Activated CD8-positive, alpha-beta memory T cell treated with anti-CD3 and anti-CD28 coated beads for 48 hours (primary cell): ENCODE results near the gene PPP6R1.

ENCODE experiments used
- DNase-seq, 3 experiments: peaks; one replicate each; pipeline ENCODE4 v3.0.0-alpha.2; 2020; ENCODE audit warnings: low read depth in 2 of 3, low spot score in 2 of 3

Gene PPP6R1

DNA sequence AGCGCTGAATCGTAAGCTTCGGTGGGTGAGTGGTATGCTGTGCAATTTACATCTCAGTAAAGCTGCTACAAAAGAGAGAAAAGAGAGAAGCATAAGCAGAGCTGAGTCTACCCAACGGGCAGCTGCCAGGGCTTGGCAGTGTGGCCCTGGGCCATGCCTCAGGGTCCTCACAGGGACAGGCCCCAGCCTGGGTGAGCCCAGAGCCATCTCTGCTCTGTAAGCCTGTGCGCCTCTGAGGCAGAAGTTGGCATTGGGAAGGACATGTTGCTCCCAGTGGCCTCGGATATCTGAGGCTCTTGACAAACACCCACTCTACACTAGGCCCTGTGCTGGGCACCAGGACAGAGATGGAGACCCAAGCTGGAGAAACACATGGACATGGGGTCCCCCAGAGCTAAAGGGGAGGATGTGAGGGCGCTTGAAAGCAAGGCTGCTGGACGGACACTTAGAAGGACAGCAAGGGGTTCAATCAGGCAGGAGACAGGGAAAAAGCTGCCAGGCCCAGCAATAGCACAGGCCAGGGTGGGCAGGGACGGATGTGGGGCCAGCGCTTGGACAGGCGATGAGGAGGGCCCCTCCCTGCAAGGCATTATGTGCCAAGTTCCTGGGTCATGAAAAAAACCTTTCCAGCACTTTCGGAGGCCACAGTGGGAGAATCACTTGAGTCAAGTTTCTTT, 14.7 kb downstream of the PPP6R1 start:
- no peak for DNase-seq

DNA sequence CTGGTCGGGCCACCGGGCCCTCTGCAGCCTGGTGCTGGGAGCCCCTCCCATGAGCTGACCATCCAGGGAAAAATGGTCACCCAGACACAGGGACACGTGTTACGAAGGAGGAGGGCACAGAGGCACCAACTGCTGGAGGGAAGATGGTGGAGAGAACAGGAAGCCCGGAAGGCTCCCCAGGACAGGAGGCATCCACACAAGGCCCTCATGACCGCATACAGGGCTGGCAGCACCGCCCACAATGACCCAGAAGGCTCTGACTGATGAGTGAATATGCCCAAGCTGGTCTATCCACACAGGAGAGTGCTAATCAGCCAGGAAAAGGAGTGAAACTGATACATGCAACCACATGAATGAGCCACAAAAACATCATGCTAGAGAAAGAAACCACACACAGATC, 16.3 kb downstream of the PPP6R1 start:
- no peak for DNase-seq

DNA sequence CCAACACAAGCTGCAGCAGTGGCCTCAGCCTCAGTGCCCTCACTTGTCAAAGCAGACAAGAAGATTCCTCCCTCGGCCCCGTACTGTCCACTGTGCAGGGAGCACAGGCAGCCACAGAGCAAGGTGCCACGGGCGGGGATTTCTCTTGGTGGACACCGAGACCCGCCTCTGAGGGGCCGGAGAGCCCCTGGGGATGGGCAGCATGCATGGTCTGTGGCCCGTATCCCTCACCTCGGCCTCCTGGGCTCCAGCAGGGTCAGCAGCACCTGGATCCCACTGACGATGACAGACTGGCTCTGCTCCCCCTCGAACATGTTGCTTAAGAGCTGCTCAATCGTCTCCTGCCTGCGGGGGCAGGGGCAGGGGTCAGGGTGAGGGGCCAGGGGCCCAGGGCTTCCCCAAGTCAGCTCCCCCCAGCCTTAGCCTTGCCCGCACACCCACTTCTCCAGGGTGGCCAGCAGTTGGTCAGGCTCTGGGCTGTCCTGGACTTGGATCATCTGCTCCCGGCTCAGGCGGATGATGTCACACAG, 16.8 kb downstream of the PPP6R1 start:
- DNase-seq = no peak

DNA sequence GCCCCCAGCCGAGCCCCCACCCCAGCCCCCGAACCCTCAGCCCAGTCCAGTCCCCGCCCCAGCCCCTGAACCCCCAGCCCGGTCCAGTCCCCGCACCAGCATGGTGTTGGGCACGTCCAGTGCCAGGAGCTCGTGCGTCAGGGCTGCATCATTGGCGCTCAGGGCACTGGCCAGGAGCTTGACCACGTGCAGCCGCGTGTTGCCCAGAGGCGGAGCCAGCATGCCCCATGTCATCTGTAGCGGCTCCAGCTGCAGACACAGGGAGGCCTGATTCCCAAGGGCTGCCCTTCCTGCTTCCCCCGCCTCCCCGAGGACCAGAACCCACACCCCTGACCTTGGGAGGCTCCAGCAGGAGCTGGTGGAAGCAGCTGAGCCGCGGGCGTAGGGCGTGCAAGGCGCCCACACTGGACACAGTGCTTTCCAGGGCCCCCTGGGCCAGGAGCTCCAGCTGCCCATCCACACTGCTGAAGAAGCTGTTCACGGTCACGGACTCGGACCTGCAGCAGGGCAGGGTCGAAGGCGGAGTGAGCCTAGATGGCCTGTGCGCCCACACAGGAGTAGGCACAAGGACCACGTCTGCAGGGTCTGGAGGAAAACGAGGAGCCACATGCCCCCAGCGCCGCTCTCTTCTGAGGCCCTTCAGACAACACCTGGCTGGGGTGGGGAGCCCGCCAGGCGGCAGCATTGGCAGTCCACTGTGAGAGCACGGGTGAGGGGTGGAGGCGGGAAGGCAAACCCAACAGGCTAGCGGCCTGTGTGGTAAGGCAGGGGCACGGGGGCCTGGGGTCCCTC, 17.5 kb downstream of the PPP6R1 start:
- DNase-seq = no peak

DNA sequence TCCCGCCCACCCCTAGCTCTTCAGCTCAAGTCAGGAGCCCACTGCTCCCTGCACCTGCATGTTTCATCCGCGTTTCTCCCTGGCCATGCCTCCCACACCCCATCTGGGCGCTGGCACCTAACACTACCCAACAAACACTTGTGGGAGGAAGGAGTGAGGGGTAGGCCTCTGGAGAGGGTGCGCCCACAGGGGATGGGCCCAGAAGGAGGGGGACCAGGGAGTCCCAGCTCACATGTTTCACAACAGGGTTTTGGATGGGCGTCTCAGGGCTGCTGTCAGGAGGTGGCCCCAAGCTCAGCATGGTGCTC, 18.1 kb downstream of the PPP6R1 start:
- DNase-seq = no peak

DNA sequence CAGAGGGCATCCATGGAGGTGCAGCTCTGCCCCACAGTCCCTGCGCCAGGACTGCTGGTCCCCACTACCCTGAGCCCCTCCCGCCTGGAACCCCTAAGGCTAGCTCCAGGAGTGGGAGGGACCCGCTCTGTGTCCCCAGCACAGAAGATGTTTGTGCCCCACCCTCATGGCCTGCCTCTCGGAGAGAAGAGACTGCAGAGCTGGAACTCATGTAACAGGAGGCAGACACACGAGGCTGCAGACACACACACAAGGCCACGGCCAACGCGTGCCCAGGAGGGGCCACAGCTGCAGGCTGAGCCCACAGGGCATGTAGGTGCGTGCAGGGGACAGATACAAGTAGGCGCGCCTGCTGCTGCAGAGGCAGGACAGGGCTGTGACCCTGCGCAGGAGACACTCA, 19.8 kb downstream of the PPP6R1 start:
- DNase-seq = no peak

DNA sequence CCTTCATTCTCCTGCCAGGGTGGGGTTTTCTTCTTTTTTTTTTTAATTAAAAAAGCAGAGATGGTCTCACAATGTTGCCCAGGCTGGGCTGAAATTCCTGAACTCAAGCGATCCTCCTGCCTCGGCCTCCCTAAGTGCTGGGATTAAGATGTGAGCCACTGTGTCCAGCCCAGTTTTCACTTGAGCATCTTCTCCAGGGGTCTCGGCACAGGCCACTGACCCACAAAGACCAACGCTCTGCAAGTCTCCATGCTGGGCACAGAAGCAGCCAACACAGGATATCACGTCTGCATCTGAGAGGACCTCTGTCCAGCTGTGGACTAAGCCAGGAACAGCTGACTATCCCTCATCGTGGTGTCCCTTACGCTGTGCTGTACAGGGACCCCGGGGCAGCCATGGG, 20.8 kb downstream of the PPP6R1 start:
- DNase-seq = no peak

DNA sequence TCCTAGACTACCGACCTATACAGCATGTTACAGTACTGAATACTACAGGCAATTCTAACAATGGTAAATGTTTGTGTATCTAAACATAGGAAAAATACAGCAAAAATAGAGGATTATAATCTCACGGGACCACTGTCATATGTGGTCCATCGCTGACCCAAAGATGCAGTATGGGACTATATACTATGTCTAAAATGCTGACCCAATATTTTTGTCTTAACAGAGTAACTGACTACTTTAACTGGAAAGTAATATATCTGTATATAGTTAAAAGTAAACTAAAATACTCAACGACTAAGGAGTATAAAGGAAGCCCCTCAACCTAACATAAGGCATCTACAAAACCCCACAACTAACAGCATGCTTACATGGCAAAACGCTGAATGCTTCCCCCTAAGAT, 25.8 kb downstream of the PPP6R1 start:
- no peak for DNase-seq

DNA sequence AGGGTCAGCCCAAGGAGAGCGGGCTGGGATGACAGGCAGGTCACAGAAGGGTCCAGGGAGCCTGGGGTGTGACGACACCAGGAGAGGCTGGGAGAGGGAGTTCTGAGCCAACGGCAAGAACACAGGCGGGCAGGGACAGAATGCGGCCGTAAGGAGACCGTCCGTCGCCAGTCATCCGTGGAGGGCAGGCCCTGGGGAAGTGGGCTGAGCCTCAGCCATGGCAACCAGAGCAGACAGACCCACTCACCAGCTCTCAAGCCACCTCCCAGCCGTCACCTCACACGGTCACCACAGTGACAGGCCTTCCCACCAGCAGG, 26.6 kb downstream of the PPP6R1 start:
- no peak for DNase-seq

DNA sequence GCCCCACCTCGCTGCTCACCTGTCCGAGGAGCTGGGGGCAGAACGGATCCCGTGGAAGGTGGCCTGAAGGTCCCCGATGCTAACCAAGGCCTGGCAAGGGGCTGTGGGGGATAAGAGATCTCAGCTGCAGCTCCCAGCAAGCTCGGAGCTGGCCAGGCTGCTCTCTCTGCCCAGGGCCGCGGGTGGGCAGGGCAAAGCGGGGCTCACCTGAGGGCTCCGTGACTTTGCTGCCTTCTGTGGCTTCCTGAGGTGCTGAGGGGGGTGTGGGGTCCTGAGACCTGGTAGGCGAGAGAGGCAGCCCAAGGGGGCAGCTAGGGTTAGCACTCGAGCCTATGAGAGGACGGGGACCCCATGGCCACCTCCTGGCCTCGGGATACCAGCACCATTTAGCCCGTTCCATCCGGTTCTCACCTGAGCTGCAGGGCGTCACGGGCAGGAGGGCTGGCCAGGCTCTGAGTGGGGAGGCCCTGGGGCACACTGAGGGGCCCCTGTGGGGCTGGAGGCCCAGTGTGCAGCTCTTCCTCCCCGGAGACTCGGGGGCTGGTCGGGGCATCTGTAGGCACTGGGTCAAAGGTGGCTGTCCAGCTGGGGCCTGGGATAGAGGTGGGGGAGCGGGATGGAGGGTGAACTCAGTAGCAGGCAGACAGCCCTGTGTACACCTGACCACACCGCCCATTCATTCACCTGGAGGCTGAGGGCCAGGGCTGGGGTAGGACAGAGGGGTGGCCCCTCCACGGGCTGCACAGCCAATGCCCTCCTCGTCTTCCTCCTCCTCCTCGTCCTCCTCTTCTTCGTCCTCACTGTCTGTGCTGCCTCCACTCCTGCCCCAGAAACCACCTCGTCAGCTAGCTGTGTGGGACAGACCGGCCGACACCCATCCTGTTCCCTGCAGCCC, 27.2 kb downstream of the PPP6R1 start:
- DNase-seq = no peak

DNA sequence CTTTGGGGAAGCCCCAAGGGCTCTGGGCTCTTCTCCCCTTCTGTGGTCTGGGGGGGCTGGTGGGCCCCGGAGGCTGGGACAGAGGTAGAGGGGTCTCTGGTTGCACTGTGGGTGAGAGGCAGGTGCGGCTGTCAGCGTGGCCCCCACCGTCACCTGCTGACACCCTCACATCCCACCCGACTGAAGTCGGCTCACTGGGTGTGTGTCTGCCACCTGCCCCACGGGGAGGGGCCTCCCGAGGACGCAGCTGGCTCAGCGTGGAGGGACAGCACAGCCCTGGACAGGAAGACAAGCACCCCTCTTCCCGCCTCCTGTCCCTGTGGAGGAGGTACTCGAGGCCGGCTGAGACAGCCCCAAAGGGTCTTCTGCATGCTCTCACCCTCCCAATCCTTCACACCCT, 28.0 kb downstream of the PPP6R1 start:
- no peak for DNase-seq

DNA sequence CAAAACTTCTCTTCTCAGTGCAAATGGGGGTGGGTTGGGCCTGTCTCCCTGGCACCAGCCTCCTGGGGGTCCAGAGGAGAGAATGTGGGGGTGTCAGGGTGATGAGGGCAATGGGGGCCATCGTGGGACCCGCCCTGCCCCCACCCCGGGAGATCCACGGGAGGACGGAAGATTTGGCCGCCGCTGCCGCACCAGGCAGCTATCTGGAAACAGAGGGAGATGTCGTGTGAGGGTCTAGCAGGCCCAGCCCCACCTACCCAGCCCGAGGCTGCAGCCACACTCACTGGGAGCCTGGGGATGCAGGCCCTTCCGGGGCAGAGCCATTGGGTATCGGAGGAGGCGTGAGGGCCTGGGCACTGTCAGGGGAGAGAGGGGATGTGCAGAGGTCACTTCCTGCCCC, 28.5 kb downstream of the PPP6R1 start:
- DNase-seq = no peak

DNA sequence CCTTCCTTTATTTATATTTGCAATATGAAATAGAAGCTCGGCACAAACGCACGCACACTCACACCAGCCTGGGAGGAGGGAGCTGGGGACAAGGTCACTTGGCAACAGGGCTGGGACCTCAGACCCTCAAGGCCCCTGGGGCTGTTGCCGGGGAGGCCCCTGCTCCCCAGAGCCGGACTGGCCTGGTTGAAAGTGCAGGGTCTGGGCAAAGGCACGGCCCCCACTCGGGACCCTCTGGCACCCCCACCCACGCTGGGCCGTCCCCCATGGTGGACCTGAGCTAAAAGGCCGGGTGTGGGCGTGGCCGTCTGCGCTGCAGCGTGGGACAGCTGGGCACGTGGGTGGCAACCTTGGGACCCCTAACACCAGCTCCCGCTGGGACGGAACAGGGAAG, 29.0 kb downstream of the PPP6R1 start:
- DNase-seq = no peak

DNA sequence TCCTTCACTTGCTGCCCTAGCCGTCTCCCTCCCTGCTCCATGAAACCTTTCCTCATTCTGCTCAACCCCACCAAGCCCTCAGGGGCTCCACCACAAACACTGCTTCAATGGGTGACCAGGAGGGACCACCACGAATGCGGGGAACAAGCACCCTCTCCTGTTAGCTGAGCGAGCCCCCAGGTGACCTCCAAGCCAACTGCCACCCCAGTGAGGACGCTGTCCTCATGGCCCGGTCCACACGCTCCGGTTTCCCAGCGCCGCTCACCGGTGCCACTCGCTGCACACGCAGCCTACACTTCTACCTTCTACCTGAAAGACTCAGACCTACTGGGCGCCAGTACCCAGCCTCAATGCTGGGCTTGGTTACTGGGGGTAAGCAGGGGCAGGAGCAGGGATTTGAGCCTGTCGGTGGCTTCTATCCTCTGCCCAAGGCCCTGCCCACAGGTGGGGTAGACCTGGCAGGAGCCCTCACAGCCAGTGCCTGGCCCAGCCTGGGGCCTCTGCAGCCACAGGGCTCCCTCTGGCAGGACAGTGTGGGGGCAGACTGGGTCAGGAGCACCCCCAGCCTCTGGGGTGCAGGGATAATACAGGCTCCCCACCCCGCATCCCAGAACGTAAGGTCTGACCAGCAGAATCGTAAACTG, 29.6 kb downstream of the PPP6R1 start:
- no peak for DNase-seq

DNA sequence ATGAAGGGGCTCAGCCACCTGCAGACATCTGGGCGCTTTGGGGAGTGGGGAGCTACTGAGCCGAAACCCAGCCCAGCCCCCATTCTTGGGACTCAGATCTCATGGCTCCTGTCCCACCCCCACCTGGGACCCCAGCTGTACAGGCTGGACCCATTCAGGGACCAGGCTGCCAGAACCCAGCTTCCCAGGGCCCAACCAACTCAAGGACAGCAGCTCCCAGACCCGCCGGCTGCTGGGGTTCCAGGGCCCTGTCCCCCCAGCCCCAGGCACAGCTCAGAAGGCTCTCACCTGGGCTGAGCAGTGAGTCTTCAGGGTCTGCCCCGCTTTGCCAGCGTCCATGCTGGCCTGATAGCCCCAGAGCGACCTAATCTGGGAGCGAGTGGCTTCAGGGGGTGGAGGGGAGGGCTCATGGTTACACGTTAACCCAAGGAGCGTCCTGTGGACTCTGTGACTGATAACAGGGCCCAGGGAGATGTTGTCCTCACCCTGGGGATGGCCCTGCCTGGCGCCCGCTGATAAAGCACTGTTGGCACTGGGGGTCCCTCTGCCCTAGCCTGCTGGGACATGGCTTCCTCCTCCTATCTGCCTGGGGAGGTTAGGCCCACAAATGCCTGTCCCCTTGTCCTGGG, 30.3 kb downstream of the PPP6R1 start, which contains the start of gene TMEM86B:
TMEM86B (minus strand) TSS at position 361 of the 629 bp plus-strand sequence; CDS start at position 339, 22 bp downstream.
- DNase-seq = no peak

DNA sequence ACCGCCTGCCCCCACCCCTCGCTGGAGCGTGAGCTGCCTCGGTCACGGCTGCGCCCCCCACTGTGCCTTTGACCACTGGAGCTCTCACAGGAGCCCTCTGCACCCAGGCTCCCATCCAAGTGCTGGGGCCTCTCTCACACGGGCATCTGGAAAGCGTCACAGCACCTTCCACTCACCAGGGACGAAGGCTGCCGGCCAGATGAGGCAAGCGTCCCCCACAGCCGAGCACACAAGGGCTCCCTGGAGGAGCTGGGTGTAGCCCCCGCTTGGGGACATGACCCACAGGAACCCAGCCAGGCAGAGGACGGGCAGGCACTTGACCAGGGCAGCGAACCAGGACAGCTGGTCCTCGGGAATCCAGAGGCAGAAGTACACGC, 30.8 kb downstream of the PPP6R1 start:
- no peak for DNase-seq

DNA sequence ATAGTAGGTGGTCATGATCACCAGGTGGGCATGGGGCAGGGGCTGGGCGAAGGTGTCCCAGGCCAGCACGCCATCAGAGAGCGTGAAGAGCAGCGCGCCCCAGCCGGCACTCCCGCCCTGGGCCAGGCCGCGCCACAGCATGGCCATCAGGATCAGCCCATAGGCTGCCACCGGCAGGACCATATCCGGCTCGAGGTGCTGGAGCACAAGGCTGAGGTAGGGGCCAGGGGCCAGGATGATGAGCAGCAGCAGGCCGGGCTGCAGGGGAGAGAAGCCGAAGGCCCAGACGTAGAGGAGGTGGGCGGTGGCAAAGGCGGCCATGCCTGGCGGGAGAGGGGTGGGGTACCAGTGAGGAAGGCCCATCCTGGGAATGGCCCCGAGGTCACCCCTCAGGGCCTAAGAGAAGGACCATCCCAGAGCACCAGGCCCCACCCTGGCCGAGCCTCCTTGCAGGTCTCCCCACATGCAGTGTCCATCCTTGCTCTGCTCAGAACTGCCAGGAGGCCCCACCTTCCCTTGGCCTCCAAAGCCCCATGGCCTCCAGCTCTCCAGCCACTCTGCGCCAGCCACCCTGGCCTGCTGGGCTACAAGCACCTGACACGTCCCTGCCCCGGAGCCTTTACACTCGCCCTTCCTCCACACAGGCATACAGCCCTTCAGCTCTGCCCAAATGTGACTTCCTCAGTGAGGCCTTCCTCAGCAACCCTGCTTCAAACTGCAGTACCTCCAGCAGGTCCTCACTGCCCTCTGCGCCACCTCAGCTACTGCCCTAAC, 31.4 kb downstream of the PPP6R1 start:
- DNase-seq = no peak

DNA sequence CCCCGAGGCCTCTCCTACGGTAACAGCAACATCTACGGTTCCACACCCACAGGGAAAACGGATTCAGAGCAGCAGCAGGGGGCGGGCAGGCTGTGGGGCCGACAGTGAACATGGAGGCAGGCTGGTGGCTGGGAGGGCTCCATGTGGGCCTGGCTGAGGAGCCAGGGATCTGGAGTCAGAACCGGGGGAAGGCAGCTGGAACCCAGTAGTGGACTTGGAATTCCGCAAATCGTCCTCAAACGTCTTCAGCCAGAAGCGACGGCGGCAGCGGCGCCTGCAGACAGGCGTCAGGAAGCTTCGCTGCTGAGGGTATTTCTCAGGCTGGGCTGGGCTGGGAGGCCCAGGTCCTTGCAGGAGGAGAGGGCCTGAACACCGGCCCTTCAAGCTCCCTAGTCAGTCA, 32.0 kb downstream of the PPP6R1 start:
- no peak for DNase-seq

DNA sequence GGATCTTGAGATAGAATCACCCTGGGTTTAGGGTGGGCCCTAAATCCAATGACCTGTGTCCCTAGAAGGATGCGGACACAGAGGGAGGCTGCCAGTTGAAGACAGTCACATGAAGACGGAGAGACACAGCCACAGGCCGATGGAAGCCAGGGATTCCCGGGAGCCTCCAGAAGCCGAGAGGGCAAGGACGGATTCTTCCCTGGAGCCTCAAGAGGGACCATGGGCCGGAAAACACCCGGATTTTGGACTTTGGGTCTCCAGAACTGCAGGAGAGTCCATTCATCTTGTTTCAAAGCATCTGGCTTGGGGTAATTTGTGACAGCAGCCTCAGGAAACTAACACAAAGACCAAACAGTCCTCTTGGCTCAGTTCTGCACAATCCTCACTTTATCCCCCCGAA, 32.5 kb downstream of the PPP6R1 start:
- DNase-seq = no peak

DNA sequence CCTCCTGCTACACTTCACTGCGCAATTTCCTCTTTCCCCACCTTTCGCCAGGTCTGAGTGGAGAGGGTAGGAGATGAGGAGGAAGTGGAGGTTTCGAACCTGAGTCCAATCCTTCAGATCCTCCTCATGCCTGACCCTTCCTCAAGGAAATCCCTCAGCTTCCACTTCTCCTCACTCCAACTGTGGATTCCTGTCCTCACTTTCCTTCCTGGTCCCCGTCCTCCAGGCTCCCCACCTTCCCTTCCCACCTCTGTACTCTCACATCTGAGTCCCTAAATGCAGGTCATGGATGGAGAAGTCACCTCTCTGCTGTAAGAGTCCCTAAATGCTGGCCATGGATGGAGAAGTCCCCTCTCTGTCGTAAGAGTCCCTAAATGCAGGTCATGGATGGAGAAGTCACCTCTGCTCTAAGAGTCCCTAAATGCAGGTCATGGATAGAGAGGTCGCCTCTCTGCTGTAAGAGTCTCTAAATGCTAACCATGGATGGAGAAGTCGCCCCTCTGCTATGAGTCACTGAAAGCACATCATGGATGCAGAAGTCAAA, 33.3 kb downstream of the PPP6R1 start:
- DNase-seq = no peak
